ENCODE measurements around the gene C2orf69. TPM values are rescaled to one million over a fixed set of nuclear protein-coding genes. Genes with fewer than 3 reads are reported as not detected.

C2orf69 gene

Small RNA genes lying within 50 kb of the gene (small RNA-seq; reads per million reads assigned to genes)
- gene AC108032.1 (ENCODE audit: low read depth) (not detected), gene RN7SL717P (ENCODE audit: low read depth) (not detected)

Measured in mesenchymal stem cell (in vitro differentiated cells and primary cell).